Thoracic aorta (tissue), 2 donors: ENCODE measurements around the gene BRWD1. TPM values are rescaled to one million over a fixed set of nuclear protein-coding genes. Genes with fewer than 3 reads are reported as not detected.

Experiments used
- ATAC-seq: fragments of 150-250 bp; one replicate; pipeline ENCODE4 v1.8.0; 2017; ENCODE audit warnings: low read depth; ENCODE audit not compliant: insufficient number of reproducible peaks, low FRiP score
- DNase-seq: peaks from one replicate; pipeline ENCODE4 v3.0.0-alpha.2; 2020; ENCODE audit warnings: low spot score
- H3K27ac ChIP-seq, 2 donors: fragments of 200-600 bp; sonication (generic); 1 replicate in 1 of 2; 2 replicates in 1 of 2; pipeline ENCODE4 v1.5.1; 2016; ENCODE audit warnings: mild to moderate bottlenecking in 2 of 2, moderate library complexity in 2 of 2
- H3K27me3 ChIP-seq: fragments of 200-600 bp; sonication (generic); replicated peaks from 2 replicates; pipeline ENCODE4 v1.6.0; 2016; ENCODE audit warnings: mild to moderate bottlenecking; ENCODE audit not compliant: insufficient read depth
- H3K36me3 ChIP-seq: fragments of 200-600 bp; sonication (generic); one replicate; pipeline ENCODE4 v1.5.1; 2016
- H3K4me1 ChIP-seq, 2 donors: fragments of 200-600 bp; sonication (generic); 1 replicate in 1 of 2; 2 replicates in 1 of 2; pipeline versions ENCODE4 v1.5.1 to v1.6.0; 2016; ENCODE audit warnings: low read depth in 2 of 2, mild to moderate bottlenecking in 1 of 2; ENCODE audit not compliant: control insufficient read depth in 1 of 2
- H3K4me3 ChIP-seq: fragments of 200-600 bp; sonication (generic); 2 replicates; pipeline ENCODE4 v1.5.1; 2016; ENCODE audit warnings: mild to moderate bottlenecking
- H3K9me3 ChIP-seq: fragments of 200-600 bp; sonication (generic); 2 replicates; pipeline ENCODE4 v1.5.1; 2016
- CTCF ChIP-seq: fragments of 200-600 bp; sonication (generic); IDR thresholded peaks from one replicate; pipeline ENCODE4 v1.5.1; 2019; ENCODE audit warnings: antibody characterized with exemption
- total RNA-seq, 2 donors: library from RNA; depleted of rRNA; stranded (reverse); fragments of >200 nt; gene quantifications; one replicate each; pipeline versions ENCODE4 v1.1.0 to v1.2.3, GENCODE V29; 2016

The BRWD1 gene
- total RNA-seq, 2 donors from 2014 or later = 56.0 to 81.6 TPM

- no peak overlapping the region for H3K27ac ChIP-seq
- H3K36me3 ChIP-seq = no peaks in the 10 kb centered on the region
- no peak overlapping the region for H3K4me3 ChIP-seq
- H3K27me3 ChIP-seq = no peaks in the 10 kb centered on the region
- H3K4me1 ChIP-seq = peaks cover 7 to 31% of the 10 kb centered on the region in 2 donors
- no peak for TF ChIP-seq CTCF
- no peaks in the 10 kb centered on the region for H3K9me3 ChIP-seq
- no peak for DNase-seq
- ATAC-seq = no peak
These were observed 128.3 kb downstream of the BRWD1 start for GRCh38 chr21:39185157-39185556.

- no peak for ATAC-seq
- DNase-seq = no peak
- Histone ChIP-seq H3K4me1 (peaks cover 7 to 26% of the 10 kb centered on the region in 2 donors), H3K27ac (peak overlapping the region; percentile 89 to 95), H3K27me3 (no peaks in the 10 kb centered on the region), H3K9me3 (no peaks in the 10 kb centered on the region), H3K4me3 (peak overlapping the region; percentile 85), H3K36me3 (no peaks in the 10 kb centered on the region)
- no peak for TF ChIP-seq CTCF
These were observed 129.1 kb downstream of the BRWD1 start for GRCh38 chr21:39184050-39184980.

- DNase-seq = peak; percentile 71
- no peaks in the 10 kb centered on the region for H3K9me3 ChIP-seq
- H3K36me3 ChIP-seq = no peaks in the 10 kb centered on the region
- peaks cover 7 to 26% of the 10 kb centered on the region in 2 donors for H3K4me1 ChIP-seq
- H3K4me3 ChIP-seq = peak within 1 kb of the TSS; percentile 85
- peak within 1 kb of the TSS; percentile 89 to 95 for H3K27ac ChIP-seq
- ATAC-seq = peak; percentile 79
- no peak for TF ChIP-seq CTCF
- H3K27me3 ChIP-seq = no peaks in the 10 kb centered on the region
These were observed 130.0 kb downstream of the BRWD1 start, which contains the start of gene PSMG1 for GRCh38 chr21:39183272-39184049. Gene PSMG1 (minus strand): TSS chr21:39183451. CDS start chr21:39183385, 66 bp downstream.

GRCh38 chr21:39182484-39183271 lies 130.8 kb downstream of the BRWD1 start:
- Histone ChIP-seq H3K27me3 (no peaks in the 10 kb centered on the region), H3K4me3 (peak overlapping the region; percentile 85), H3K27ac (peak overlapping the region; percentile 89 to 95), H3K4me1 (peaks cover 7 to 26% of the 10 kb centered on the region in 2 donors), H3K36me3 (no peaks in the 10 kb centered on the region), H3K9me3 (no peaks in the 10 kb centered on the region)
- TF ChIP-seq CTCF = no peak
- no peak for DNase-seq
- peak; percentile 40 for ATAC-seq
